Common myeloid progenitor, CD34-positive (primary cell): ENCODE measurements around the gene SFRP5.

Source experiments
- CTCF ChIA-PET: fragments of 350-600 bp; sonication (Branson Sonifier 250); formaldehyde crosslinking; loops from one replicate; lab custom pipeline; 2021; ENCODE audit warnings: antibody characterized with exemption; lab: Charles Lee
- POLR2A ChIA-PET: fragments of 350-600 bp; sonication (Branson Sonifier 250); formaldehyde crosslinking; loops from one replicate; lab custom pipeline; 2021; ENCODE audit warnings: antibody characterized with exemption; lab: Charles Lee
- DNase-seq, 3 donors: peaks; one replicate each; pipeline versions ENCODE4 v3.0.0 to v3.0.0-alpha.2; 2013
- H3K27ac ChIP-seq, 2 experiments: 1 replicate in 1 of 2; 2 replicates in 1 of 2; pipeline ENCODE4 v1.7.0; 2013; ENCODE audit warnings: inconsistent platforms in 2 of 2, low read length in 2 of 2, mild to moderate bottlenecking in 2 of 2, low read depth in 1 of 2, moderate library complexity in 1 of 2; ENCODE audit not compliant: severe bottlenecking in 2 of 2, insufficient read depth in 1 of 2, poor library complexity in 1 of 2
- H3K27me3 ChIP-seq, 5 experiments: replicated peaks in 2 of 5; 1 replicate in 3 of 5; 2 replicates in 2 of 5; pipeline versions ENCODE4 v1.6.1 to v1.7.0; 2013; ENCODE audit warnings: low read length in 4 of 5, mild to moderate bottlenecking in 2 of 5, moderate library complexity in 2 of 5, inconsistent platforms in 1 of 5; ENCODE audit not compliant: insufficient read depth in 5 of 5, control insufficient read depth in 4 of 5
- H3K36me3 ChIP-seq, 4 experiments: 1 replicate in 2 of 4; 2 replicates in 2 of 4; pipeline versions ENCODE4 v1.6.1 to v1.7.0; 2013; ENCODE audit warnings: low read length in 3 of 4, control low read depth in 1 of 4, mild to moderate bottlenecking in 1 of 4; ENCODE audit not compliant: control insufficient read depth in 4 of 4, insufficient read depth in 4 of 4
- H3K4me1 ChIP-seq, 4 experiments: 1 replicate in 3 of 4; 2 replicates in 1 of 4; pipeline versions ENCODE4 v1.6.1 to v1.7.1; 2013; ENCODE audit warnings: low read length in 3 of 4, mild to moderate bottlenecking in 3 of 4, control low read depth in 1 of 4, inconsistent platforms in 1 of 4, moderate library complexity in 1 of 4; ENCODE audit not compliant: control insufficient read depth in 4 of 4, insufficient read depth in 4 of 4; ENCODE audit errors: control extremely low read depth in 1 of 4
- H3K4me3 ChIP-seq, 7 experiments: 1 replicate in 4 of 7; 2 replicates in 3 of 7; pipeline versions ENCODE4 v1.5.1 to v1.7.0; 2013; ENCODE audit warnings: mild to moderate bottlenecking in 7 of 7, low read length in 6 of 7, moderate library complexity in 6 of 7, inconsistent platforms in 2 of 7, low read depth in 2 of 7, control low read depth in 1 of 7; ENCODE audit not compliant: insufficient read depth in 4 of 7, control insufficient read depth in 1 of 7; ENCODE audit errors: extremely low read depth in 1 of 7
- H3K9me3 ChIP-seq, 5 experiments: 1 replicate in 4 of 5; 2 replicates in 1 of 5; pipeline versions ENCODE4 v1.6.1 to v1.7.1; 2013; ENCODE audit warnings: low read length in 4 of 5, mild to moderate bottlenecking in 2 of 5, inconsistent platforms in 1 of 5, low read depth in 1 of 5, moderate library complexity in 1 of 5; ENCODE audit not compliant: control insufficient read depth in 4 of 5, insufficient read depth in 2 of 5; ENCODE audit errors: control extremely low read depth in 1 of 5
- whole genome bisulfite sequencing: methylation state at CpG from one replicate; pipeline ENCODE4 v1.1.5; 2013; ENCODE audit not compliant: insufficient coverage; 5-methylcytosine and 5-hydroxymethylcytosine counted together

The SFRP5 gene

DNA sequence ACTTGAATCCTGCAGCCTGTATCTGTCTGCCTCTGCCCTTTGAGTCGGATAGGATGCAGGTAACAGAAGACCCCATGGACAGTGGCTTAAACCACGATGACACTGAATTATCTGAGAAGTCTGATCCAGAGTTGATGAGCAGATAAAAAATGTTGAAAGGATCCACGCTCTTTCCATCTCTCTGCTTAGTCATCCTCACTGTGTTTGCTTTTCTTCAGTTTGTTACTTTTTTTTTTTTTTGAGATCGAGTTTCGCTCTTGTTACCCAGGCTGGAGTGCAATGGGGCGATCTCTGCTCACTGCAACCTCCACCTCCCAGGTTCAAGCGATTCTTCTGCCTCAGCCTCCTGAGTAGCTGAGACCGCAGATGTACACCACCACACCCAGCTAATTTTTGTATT is 40.9 kb upstream of the SFRP5 start:
- POLR2A ChIA-PET, result no interaction called here
- CTCF ChIA-PET, result no interaction called here
- Histone ChIP-seq H3K4me1 (no peaks in the 10 kb centered on the region), H3K27me3 (peaks cover 0 to 16% (median 8%) of the 10 kb centered on the region in 5 experiments), H3K4me3 (no peak overlapping the region), H3K9me3 (no peaks in the 10 kb centered on the region), H3K27ac (no peak overlapping the region), H3K36me3 (no peaks in the 10 kb centered on the region)
- DNase-seq, result no peak
- 77% methylated on average over 5 of the region's 8 CpGs for WGBS

GRCh38 chr10:97811958-97812357 is 40.2 kb upstream of the SFRP5 start:
- H3K9me3 ChIP-seq, result no peaks in the 10 kb centered on the region
- DNase-seq, result no peak
- H3K36me3 ChIP-seq, result no peaks in the 10 kb centered on the region
- H3K4me1 ChIP-seq, result no peaks in the 10 kb centered on the region
- no peak overlapping the region for H3K4me3 ChIP-seq
- ChIA-PET CTCF (interaction anchor here (0.5 to 0.9 kb wide), 2 partner anchors 9 to 95 kb away, joined by 3 read pairs; no protein-coding TSS in a partner anchor), POLR2A (no interaction called here)
- H3K27me3 ChIP-seq, result peaks cover 0 to 14% (median 8%) of the 10 kb centered on the region in 5 experiments
- H3K27ac ChIP-seq, result no peak overlapping the region
- 83% methylated on average over 1 of the region's 3 CpGs for WGBS

DNA sequence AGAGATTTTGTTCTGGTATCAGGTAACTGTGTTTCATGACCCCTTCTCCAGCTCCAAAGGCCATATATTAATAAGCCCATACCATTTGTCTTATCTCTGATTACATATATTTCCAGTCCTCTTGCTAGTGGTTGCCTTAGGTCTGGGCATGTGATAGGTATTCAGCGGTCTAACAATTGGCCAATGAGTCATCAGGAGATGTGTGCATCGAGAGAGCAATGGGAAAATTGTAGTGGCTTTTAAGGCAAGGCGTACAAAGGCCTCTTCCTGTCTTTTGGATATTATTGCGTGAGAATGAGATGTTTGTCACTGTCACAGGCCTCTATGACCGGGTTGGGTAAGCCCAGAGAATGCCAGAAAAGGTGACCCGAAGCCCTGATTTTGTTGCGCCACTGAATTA is 38.6 kb upstream of the SFRP5 start:
- no peaks in the 10 kb centered on the region for H3K4me1 ChIP-seq
- no peaks in the 10 kb centered on the region for H3K9me3 ChIP-seq
- ChIA-PET CTCF (interaction anchor here (1.1 to 1.4 kb wide), 2 partner anchors 9 to 17 kb away, joined by 3 read pairs; no protein-coding TSS in a partner anchor), POLR2A (no interaction called here)
- H3K27ac ChIP-seq, result no peak overlapping the region
- WGBS, result 83% methylated on average over 3 of the region's 7 CpGs
- no peaks in the 10 kb centered on the region for H3K36me3 ChIP-seq
- H3K27me3 ChIP-seq, result peaks cover 0 to 12% (median 5%) of the 10 kb centered on the region in 5 experiments
- H3K4me3 ChIP-seq, result no peak overlapping the region
- no peak for DNase-seq

- ChIA-PET CTCF (interaction anchor here (1.6 to 2.4 kb wide), 2 partner anchors 15 to 16 kb away, joined by 4 to 5 read pairs; no protein-coding TSS in a partner anchor), POLR2A (interaction anchor here (0.6 kb wide), 1 partner anchor 51 kb away, joined by 3 read pairs; no protein-coding TSS in a partner anchor)
- no peaks in the 10 kb centered on the region for H3K9me3 ChIP-seq
- no peak overlapping the region for H3K4me3 ChIP-seq
- peaks cover 0 to 11% (median 3%) of the 10 kb centered on the region in 5 experiments for H3K27me3 ChIP-seq
- WGBS, result 96% methylated on average over 6 of the region's 6 CpGs
- no peak overlapping the region for H3K27ac ChIP-seq
- DNase-seq, result no peak
- H3K4me1 ChIP-seq, result no peaks in the 10 kb centered on the region
- H3K36me3 ChIP-seq, result no peaks in the 10 kb centered on the region
Measured at GRCh38 chr10:97805949-97806348, 34.1 kb upstream of the SFRP5 start.

DNA sequence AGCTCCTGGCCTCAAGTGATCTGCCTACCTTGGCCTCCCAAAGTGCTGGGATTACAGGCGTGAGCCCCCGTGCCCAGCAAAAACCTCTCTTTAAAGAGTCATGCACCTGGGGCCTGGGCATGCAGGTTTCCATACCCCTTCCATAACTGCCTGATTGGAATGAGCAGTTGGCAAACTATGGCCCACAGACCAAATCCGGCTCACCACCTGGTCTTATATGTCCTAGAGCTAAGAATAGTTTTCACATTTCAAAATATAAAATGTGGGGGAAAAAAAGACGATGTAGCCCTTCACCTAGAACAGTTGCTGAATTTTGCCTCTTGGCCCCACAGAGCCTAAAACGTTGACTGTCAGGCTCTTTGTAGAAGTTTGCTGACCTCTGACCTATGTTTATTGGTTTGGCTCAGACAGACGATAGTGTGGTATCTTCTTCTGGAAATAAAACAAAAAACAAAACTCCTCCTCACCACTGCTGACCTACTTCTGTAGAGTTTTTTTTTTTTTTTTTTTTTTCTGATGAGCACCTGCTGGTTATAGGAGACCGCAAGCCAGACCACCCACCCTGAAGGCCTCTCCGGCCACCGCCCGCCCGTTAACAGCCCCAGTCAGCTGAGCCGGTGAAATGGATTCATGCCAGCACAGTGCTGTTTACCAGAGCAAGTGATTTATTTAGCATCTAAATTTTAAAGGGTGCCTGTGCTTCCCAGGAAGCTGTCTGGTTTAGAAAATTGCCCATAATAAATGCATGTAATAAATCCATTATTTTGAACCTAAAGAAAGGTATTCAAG is 33.5 kb upstream of the SFRP5 start:
- POLR2A ChIA-PET, result no interaction called here
- no peaks in the 10 kb centered on the region for H3K4me1 ChIP-seq
- CTCF ChIA-PET, result interaction anchor here (1.5 kb wide), 1 partner anchor 13 kb away, joined by 3 read pairs; no protein-coding TSS in a partner anchor
- DNase-seq, result no peak
- no peaks in the 10 kb centered on the region for H3K9me3 ChIP-seq
- H3K4me3 ChIP-seq, result no peak overlapping the region
- H3K27me3 ChIP-seq, result peaks cover 0 to 12% (median 2%) of the 10 kb centered on the region in 5 experiments
- WGBS, result 93% methylated on average over 8 of the region's 12 CpGs
- H3K27ac ChIP-seq, result no peak overlapping the region
- H3K36me3 ChIP-seq, result no peaks in the 10 kb centered on the region

DNA sequence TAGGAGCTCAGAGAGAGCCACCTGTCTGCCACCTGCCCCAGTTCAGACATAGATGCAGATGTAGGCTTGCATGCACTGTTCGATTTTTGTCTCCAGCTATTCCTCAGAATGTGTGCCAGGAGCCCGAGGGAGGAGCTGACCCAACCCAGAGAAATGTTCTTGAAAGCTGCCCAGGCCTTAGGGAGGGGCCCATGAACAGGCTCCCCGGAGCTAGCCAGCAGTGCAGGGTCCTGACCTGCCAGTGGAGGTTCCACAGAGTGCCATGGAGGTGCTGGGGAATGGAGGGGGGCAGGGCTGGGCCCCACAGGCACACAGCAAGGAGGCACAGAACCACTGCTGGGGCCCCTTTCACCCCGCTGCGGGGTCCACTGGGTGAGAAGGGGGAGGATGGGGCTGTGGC is 29.6 kb upstream of the SFRP5 start:
- H3K36me3 ChIP-seq, result no peaks in the 10 kb centered on the region
- POLR2A ChIA-PET, result no interaction called here
- peaks cover 0 to 25% (median 10%) of the 10 kb centered on the region in 5 experiments for H3K27me3 ChIP-seq
- no peak overlapping the region for H3K4me3 ChIP-seq
- no peak for DNase-seq
- 87% methylated on average over 5 of the region's 5 CpGs for WGBS
- CTCF ChIA-PET, result interaction anchor here (0.8 to 2.0 kb wide), 4 partner anchors 9 to 67 kb away, joined by 3 to 11 read pairs (median 4); no protein-coding TSS in a partner anchor
- H3K4me1 ChIP-seq, result peaks cover 0 to 4% (median 2%) of the 10 kb centered on the region in 4 experiments
- H3K27ac ChIP-seq, result no peak overlapping the region
- H3K9me3 ChIP-seq, result peaks cover 0 to 12% (median 3%) of the 10 kb centered on the region in 5 experiments

GRCh38 chr10:97800474-97800873 is 28.7 kb upstream of the SFRP5 start:
- Histone ChIP-seq H3K4me1 (peaks cover 0 to 5% (median 2%) of the 10 kb centered on the region in 4 experiments), H3K4me3 (no peak overlapping the region), H3K27me3 (peaks cover 0 to 30% (median 10%) of the 10 kb centered on the region in 5 experiments), H3K36me3 (no peaks in the 10 kb centered on the region), H3K9me3 (peaks cover 0 to 12% (median 3%) of the 10 kb centered on the region in 5 experiments), H3K27ac (no peak overlapping the region)
- no peak for DNase-seq
- ChIA-PET POLR2A (no interaction called here), CTCF (interaction anchor here (0.7 to 2.0 kb wide), 2 partner anchors 8 to 10 kb away, joined by 3 to 11 read pairs; no protein-coding TSS in a partner anchor)
- WGBS, result 96% methylated on average over 4 of the region's 9 CpGs
